K562 (cell line): ENCODE measurements around the gene TRAPPC13. TPM values are rescaled to one million over a fixed set of nuclear protein-coding genes. Genes with fewer than 3 reads are reported as not detected.

Experiments used
- ADNP ChIP-seq: fragments of 200-800 bp; sonication (Bioruptor generic); IDR thresholded peaks from 2 replicates; pipeline ENCODE4 v1.6.1; 2016; ENCODE audit warnings: missing genetic modification characterization, missing compliant biosample characterization
- E2F3 ChIP-seq: fragments of 250-450 bp; sonication (Bioruptor Pico); IDR thresholded peaks from 2 replicates; pipeline ENCODE4 v1.4.0; 2020; ENCODE audit warnings: mild to moderate bottlenecking
- KDM4B ChIP-seq, 2 experiments: fragments of 450-650 bp in 1 of 2; sonication (generic) in 1 of 2; IDR thresholded peaks; 2 replicates each; pipeline ENCODE4 v1.6.1; 2016 to 2017; ENCODE audit warnings: borderline replicate concordance in 2 of 2, antibody characterized with exemption in 1 of 2, low read depth in 1 of 2, mild to moderate bottlenecking in 1 of 2
- NRF1 ChIP-seq, 2 experiments: fragments of 450-650 bp; IDR thresholded peaks in 1 of 2; conservative IDR thresholded peaks in 1 of 2; 2 replicates each; pipeline ENCODE4 v1.6.1; 2014; ENCODE audit warnings: mild to moderate bottlenecking in 2 of 2
- POLR3A ChIP-seq: IDR thresholded peaks from 2 replicates; pipeline ENCODE4 v1.6.1; 2011; ENCODE audit warnings: borderline replicate concordance, mild to moderate bottlenecking, moderate library complexity; ENCODE audit not compliant: insufficient read length, insufficient read depth; ENCODE audit errors: extremely low read depth
- STAG1 ChIP-seq: sonication (generic); formaldehyde crosslinking; IDR thresholded peaks from 2 replicates; pipeline ENCODE4 v1.5.0; 2020; ENCODE audit warnings: missing genetic modification reagents, borderline replicate concordance
- STAT5A ChIP-seq: IDR thresholded peaks from 2 replicates; pipeline ENCODE4 v1.6.1; 2012; ENCODE audit warnings: low read length, inconsistent platforms, borderline replicate concordance
- ZC3H4 ChIP-seq: sonication (generic); formaldehyde crosslinking; IDR thresholded peaks from 2 replicates; pipeline ENCODE4 v1.9.0; 2021; ENCODE audit warnings: missing genetic modification reagents, borderline replicate concordance
- ZEB2 ChIP-seq: fragments of 450-650 bp; IDR thresholded peaks from 2 replicates; pipeline ENCODE4 v1.6.1; 2016
- ZFP36 ChIP-seq: fragments of 150-350 bp; IDR thresholded peaks from 2 replicates; pipeline ENCODE4 v1.6.1; 2018; ENCODE audit warnings: low read length, low read depth; ENCODE audit not compliant: partially characterized antibody
- ZNF3 ChIP-seq: fragments of 250-450 bp; sonication (Bioruptor Pico); IDR thresholded peaks from 2 replicates; pipeline ENCODE4 v1.5.0; 2021; ENCODE audit warnings: mild to moderate bottlenecking, moderate library complexity
- polyA plus RNA-seq, 8 experiments: library from polyadenylated mRNA; depleted of rRNA in 4 of 8; stranded (reverse) in 5 of 8; unstranded in 3 of 8; fragments of >200 nt; fragmentation: Nextera tagmentation in 2 of 8; fragmentation: Illumina TruSeq in 1 of 8; extraction: Ambion mirVana in 2 of 8; extraction: Trizol in 1 of 8; gene quantifications; 2 replicates each; pipeline versions ENCODE4 v1.2.1 to v1.2.3, GENCODE V29; 2011 to 2014; ENCODE audit warnings: inconsistent platforms in 1 of 8, missing spikeins in 1 of 8
- total RNA-seq, 7 experiments: library from RNA; depleted of rRNA in 6 of 7; stranded (reverse); fragments of >200 nt in 6 of 7; fragmentation: Illumina TruSeq in 2 of 7; extraction: Trizol in 2 of 7; gene quantifications; 2 replicates each; pipeline versions ENCODE4 v1.2.1 to v1.2.3, GENCODE V29; 2011 to 2021; ENCODE audit warnings: low replicate concordance in 1 of 7
- TF ChIP-seq, protein P1 (sequence below): sonication (generic); formaldehyde crosslinking; IDR thresholded peaks from 2 replicates; pipeline ENCODE4 v1.8.0; 2022; ENCODE audit warnings: mild to moderate bottlenecking, missing genetic modification reagents
- TF ChIP-seq, protein P2 (sequence below): sonication (generic); formaldehyde crosslinking; IDR thresholded peaks from 2 replicates; pipeline ENCODE4 v1.8.0; 2022; ENCODE audit warnings: mild to moderate bottlenecking, missing genetic modification reagents
- TF ChIP-seq, protein P3 (sequence below): IDR thresholded peaks from 2 replicates; pipeline ENCODE4 v1.6.1; 2012; ENCODE audit warnings: low read depth, low read length, improper control_type of control experiment, borderline replicate concordance
- TF ChIP-seq, protein P4 (sequence below), 2 experiments: fragments of 450-650 bp; formaldehyde crosslinking in 1 of 2; IDR thresholded peaks; 2 replicates each; pipeline versions ENCODE4 v1.4.0 to v1.6.1; 2014 to 2020; ENCODE audit warnings: mild to moderate bottlenecking in 2 of 2, borderline replicate concordance in 1 of 2, low read depth in 1 of 2

The TRAPPC13 gene
- total and polyA plus RNA-seq, 9 of the 15 experiments (the other 6 are each of a cell fraction or from before 2014, with no cell fraction given): 16.2 to 43.8 (median 24.0) TPM

DNA sequence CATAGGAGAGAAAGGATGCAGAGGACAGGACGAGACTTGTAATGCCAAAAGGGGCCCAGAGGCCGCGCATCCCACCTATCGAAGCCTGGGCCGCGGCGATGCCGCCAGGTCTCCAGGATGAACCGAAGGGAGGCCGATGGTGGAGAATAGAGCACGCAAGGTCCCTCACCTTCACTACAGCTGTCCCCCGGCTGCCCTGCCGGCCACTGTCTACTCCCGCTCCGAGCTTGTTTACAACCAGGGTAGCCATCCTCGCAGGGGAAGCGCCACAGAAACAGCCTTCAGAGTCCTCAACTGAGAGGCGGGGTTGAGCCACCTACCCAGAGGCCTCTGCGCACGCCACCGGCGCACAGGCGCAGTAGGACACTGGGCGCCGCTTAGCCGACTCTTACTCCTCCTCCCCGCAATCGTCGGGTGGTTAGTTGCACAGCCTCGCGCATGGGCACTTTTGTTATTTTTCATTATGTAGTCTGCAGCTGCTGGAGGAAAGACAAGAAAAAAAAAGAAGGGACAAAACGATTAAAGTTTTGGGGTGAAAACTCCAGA lies 729 bp upstream of the TRAPPC13 start, which contains the start of gene TRIM23 (continued):
- TF ChIP-seq, protein P1, sequence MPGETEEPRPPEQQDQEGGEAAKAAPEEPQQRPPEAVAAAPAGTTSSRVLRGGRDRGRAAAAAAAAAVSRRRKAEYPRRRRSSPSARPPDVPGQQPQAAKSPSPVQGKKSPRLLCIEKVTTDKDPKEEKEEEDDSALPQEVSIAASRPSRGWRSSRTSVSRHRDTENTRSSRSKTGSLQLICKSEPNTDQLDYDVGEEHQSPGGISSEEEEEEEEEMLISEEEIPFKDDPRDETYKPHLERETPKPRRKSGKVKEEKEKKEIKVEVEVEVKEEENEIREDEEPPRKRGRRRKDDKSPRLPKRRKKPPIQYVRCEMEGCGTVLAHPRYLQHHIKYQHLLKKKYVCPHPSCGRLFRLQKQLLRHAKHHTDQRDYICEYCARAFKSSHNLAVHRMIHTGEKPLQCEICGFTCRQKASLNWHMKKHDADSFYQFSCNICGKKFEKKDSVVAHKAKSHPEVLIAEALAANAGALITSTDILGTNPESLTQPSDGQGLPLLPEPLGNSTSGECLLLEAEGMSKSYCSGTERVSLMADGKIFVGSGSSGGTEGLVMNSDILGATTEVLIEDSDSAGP (CRISPR knock-in tag): no peak
- TF ChIP-seq, protein P2, sequence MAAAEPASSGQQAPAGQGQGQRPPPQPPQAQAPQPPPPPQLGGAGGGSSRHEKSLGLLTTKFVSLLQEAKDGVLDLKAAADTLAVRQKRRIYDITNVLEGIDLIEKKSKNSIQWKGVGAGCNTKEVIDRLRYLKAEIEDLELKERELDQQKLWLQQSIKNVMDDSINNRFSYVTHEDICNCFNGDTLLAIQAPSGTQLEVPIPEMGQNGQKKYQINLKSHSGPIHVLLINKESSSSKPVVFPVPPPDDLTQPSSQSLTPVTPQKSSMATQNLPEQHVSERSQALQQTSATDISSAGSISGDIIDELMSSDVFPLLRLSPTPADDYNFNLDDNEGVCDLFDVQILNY (CRISPR knock-in tag): no peak
- TF ChIP-seq ZFP36 (peak; percentile 3), ZC3H4 (CRISPR knock-in tag) (no peak), STAG1 (CRISPR knock-in tag) (no peak), KDM4B (IDR thresholded peaks at IDR 0.05; ENCODE audit: borderline replicate concordance in 2 of 2, low read depth in 1 of 2) (no peak), ZEB2 (0 out of 2 replicates have a peak, but pooled peaks have one; percentile 8), ZNF3 (no peak), NRF1 (conservative IDR thresholded peaks at IDR 0.05 in 1 of 2, IDR thresholded peaks at IDR 0.05 in 1 of 2) (peak; percentile 97 to 98), STAT5A (no peak), E2F3 (CRISPR knock-in tag) (no peak), POLR3A (no peak), ADNP (tag) (no peak)
- TF ChIP-seq, protein P3, sequence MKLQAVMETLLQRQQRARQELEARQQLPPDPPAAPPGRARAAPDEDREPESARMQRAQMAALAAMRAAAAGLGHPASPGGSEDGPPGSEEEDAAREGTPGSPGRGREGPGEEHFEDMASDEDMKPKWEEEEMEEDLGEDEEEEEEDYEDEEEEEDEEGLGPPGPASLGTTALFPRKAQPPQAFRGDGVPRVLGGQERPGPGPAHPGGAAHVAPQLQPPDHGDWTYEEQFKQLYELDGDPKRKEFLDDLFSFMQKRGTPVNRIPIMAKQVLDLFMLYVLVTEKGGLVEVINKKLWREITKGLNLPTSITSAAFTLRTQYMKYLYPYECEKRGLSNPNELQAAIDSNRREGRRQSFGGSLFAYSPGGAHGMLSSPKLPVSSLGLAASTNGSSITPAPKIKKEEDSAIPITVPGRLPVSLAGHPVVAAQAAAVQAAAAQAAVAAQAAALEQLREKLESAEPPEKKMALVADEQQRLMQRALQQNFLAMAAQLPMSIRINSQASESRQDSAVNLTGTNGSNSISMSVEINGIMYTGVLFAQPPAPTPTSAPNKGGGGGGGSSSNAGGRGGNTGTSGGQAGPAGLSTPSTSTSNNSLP: no peak
- TF ChIP-seq, protein P4, sequence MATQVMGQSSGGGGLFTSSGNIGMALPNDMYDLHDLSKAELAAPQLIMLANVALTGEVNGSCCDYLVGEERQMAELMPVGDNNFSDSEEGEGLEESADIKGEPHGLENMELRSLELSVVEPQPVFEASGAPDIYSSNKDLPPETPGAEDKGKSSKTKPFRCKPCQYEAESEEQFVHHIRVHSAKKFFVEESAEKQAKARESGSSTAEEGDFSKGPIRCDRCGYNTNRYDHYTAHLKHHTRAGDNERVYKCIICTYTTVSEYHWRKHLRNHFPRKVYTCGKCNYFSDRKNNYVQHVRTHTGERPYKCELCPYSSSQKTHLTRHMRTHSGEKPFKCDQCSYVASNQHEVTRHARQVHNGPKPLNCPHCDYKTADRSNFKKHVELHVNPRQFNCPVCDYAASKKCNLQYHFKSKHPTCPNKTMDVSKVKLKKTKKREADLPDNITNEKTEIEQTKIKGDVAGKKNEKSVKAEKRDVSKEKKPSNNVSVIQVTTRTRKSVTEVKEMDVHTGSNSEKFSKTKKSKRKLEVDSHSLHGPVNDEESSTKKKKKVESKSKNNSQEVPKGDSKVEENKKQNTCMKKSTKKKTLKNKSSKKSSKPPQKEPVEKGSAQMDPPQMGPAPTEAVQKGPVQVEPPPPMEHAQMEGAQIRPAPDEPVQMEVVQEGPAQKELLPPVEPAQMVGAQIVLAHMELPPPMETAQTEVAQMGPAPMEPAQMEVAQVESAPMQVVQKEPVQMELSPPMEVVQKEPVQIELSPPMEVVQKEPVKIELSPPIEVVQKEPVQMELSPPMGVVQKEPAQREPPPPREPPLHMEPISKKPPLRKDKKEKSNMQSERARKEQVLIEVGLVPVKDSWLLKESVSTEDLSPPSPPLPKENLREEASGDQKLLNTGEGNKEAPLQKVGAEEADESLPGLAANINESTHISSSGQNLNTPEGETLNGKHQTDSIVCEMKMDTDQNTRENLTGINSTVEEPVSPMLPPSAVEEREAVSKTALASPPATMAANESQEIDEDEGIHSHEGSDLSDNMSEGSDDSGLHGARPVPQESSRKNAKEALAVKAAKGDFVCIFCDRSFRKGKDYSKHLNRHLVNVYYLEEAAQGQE (IDR thresholded peaks at IDR 0.05; ENCODE audit: borderline replicate concordance): no peak
- TF ChIP-seq, protein P4 (CRISPR knock-in tag; IDR thresholded peaks at IDR 0.05; ENCODE audit: low read depth): 0 out of 2 replicates have a peak, but pooled peaks have one; percentile 45
